Measurements from ENCODE around the gene ZMYM5. TPM values are rescaled to one million over a fixed set of nuclear protein-coding genes. Genes with fewer than 3 reads are reported as not detected.

The ZMYM5 gene
- total RNA-seq, 1 experiment from 2014 or later: 12.6 TPM

- H4K20me1 ChIP-seq (ENCODE audit: control insufficient read depth, insufficient read depth, insufficient read length): no peaks in the 10 kb centered on the region
- H3K4me1 ChIP-seq (ENCODE audit: insufficient read depth, low read length): no peaks in the 10 kb centered on the region
- H4K5ac ChIP-seq (ENCODE audit: insufficient read length, low read depth, low read length): no peak overlapping the region
- no peak overlapping the region for H2AK5ac ChIP-seq (ENCODE audit: insufficient read length, low read length)
- H3K14ac ChIP-seq (ENCODE audit: insufficient read depth, low read length): no peak overlapping the region
- Mint-ChIP-seq H3K27me3 (ENCODE audit: low read depth) (no peaks in the 10 kb centered on the region), H3K4me3 (no peak overlapping the region), H3K36me3 (ENCODE audit: insufficient read depth in 1 of 3, low read depth in 3 of 3) (peaks cover 11 to 53% (median 49%) of the 10 kb centered on the region in 3 experiments), H3K27ac (no peak overlapping the region), H3K9me3 (no peaks in the 10 kb centered on the region), H3K4me1 (no peaks in the 10 kb centered on the region)
- no peaks in the 10 kb centered on the region for H3K23me2 ChIP-seq (ENCODE audit: insufficient read length, low read depth, low read length, poor library complexity, severe bottlenecking)
- WGBS (ENCODE audit: extremely low coverage, insufficient read length, low lambda C conversion rate): no CpG with 5 or more reads among the region's 4 CpGs
- H3K27ac ChIP-seq (ENCODE audit: insufficient read length, low read depth, low read length): no peak overlapping the region
- H3K23ac ChIP-seq (ENCODE audit: insufficient read length, low read depth, low read length): no peak overlapping the region
- H3K4me2 ChIP-seq (ENCODE audit: insufficient read depth, insufficient read length, low read length): no peak overlapping the region
- no peaks in the 10 kb centered on the region for H3K9me3 ChIP-seq (ENCODE audit: control insufficient read depth, low read depth, low read length)
- no peak overlapping the region for H2BK12ac ChIP-seq (ENCODE audit: insufficient read length, low read depth, low read length)
- no peak overlapping the region for H2AFZ ChIP-seq (ENCODE audit: low read length)
- H4K91ac ChIP-seq (ENCODE audit: insufficient read length, low read depth, low read length): no peak overlapping the region
- no peak overlapping the region for H2BK15ac ChIP-seq (ENCODE audit: low read depth, low read length)
- DNase-seq: no peak
- H3K18ac ChIP-seq (ENCODE audit: insufficient read length, low read depth, low read length): no peak overlapping the region
- H3T11ph ChIP-seq (ENCODE audit: low read length): no peak overlapping the region
- H2BK20ac ChIP-seq (ENCODE audit: low read depth, low read length, poor library complexity, severe bottlenecking): no peak overlapping the region
- H2BK5ac ChIP-seq (ENCODE audit: insufficient read length, low read length): no peak overlapping the region
- no peak overlapping the region for H2BK120ac ChIP-seq (ENCODE audit: low read depth, low read length, poor library complexity, severe bottlenecking)
- no peaks in the 10 kb centered on the region for H3K79me1 ChIP-seq (ENCODE audit: insufficient read depth, low read depth, low read length, poor library complexity, severe bottlenecking)
- H3K4ac ChIP-seq (ENCODE audit: low read depth, low read length): no peak overlapping the region
- no peaks in the 10 kb centered on the region for H3K27me3 ChIP-seq (ENCODE audit: insufficient read depth, low read length)
- no peaks in the 10 kb centered on the region for H3K79me2 ChIP-seq (ENCODE audit: insufficient read depth, low read length)
- no peak overlapping the region for H3K56ac ChIP-seq (ENCODE audit: insufficient read length, low read depth, low read length)
- no peak overlapping the region for H3K9ac ChIP-seq (ENCODE audit: extremely low read depth, insufficient read length, low read length)
- no peak overlapping the region for H4K8ac ChIP-seq (replicated peaks; ENCODE audit: insufficient read length, low read depth, low read length)
- TF ChIP-seq, protein P1, sequence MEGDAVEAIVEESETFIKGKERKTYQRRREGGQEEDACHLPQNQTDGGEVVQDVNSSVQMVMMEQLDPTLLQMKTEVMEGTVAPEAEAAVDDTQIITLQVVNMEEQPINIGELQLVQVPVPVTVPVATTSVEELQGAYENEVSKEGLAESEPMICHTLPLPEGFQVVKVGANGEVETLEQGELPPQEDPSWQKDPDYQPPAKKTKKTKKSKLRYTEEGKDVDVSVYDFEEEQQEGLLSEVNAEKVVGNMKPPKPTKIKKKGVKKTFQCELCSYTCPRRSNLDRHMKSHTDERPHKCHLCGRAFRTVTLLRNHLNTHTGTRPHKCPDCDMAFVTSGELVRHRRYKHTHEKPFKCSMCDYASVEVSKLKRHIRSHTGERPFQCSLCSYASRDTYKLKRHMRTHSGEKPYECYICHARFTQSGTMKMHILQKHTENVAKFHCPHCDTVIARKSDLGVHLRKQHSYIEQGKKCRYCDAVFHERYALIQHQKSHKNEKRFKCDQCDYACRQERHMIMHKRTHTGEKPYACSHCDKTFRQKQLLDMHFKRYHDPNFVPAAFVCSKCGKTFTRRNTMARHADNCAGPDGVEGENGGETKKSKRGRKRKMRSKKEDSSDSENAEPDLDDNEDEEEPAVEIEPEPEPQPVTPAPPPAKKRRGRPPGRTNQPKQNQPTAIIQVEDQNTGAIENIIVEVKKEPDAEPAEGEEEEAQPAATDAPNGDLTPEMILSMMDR (conservative IDR thresholded peaks at IDR 0.05): no peak
Measured at GRCh38 chr13:19834704-19835103, 28.7 kb downstream of the ZMYM5 start.

All from H9 (cell line).